CD4-positive, alpha-beta T cell treated with Interferon gamma for 1 hour (primary cell): ENCODE results near the gene BABAM2.

Experiments used
- DNase-seq: peaks from one replicate; pipeline ENCODE4 v3.0.0-alpha.2; 2020

The BABAM2 gene

GRCh38 chr2:28135324-28135723 is 244.8 kb downstream of the BABAM2 start:
- DNase-seq = no peak

GRCh38 chr2:28135799-28136198 is 245.3 kb downstream of the BABAM2 start:
- DNase-seq = no peak

- DNase-seq = no peak
Observed at GRCh38 chr2:28136556-28136955, 246.0 kb downstream of the BABAM2 start.

- no peak for DNase-seq
Observed at GRCh38 chr2:28137221-28137620, 246.7 kb downstream of the BABAM2 start.

GRCh38 chr2:28142386-28142785 is 251.9 kb downstream of the BABAM2 start:
- no peak for DNase-seq

GRCh38 chr2:28148000-28148399 is 257.5 kb downstream of the BABAM2 start:
- no peak for DNase-seq

GRCh38 chr2:28148566-28148965 is 258.0 kb downstream of the BABAM2 start:
- no peak for DNase-seq

- no peak for DNase-seq
Observed at GRCh38 chr2:28150236-28150915, 259.8 kb downstream of the BABAM2 start.

- no peak for DNase-seq
Observed at GRCh38 chr2:28150994-28151393, 260.5 kb downstream of the BABAM2 start.

GRCh38 chr2:28152585-28153280 is 262.2 kb downstream of the BABAM2 start:
- DNase-seq = no peak

- DNase-seq = no peak
Observed at GRCh38 chr2:28153851-28154250, 263.3 kb downstream of the BABAM2 start.

GRCh38 chr2:28155086-28155485 is 264.6 kb downstream of the BABAM2 start:
- no peak for DNase-seq

GRCh38 chr2:28155627-28156026 is 265.1 kb downstream of the BABAM2 start:
- DNase-seq = no peak

GRCh38 chr2:28158791-28159190 is 268.3 kb downstream of the BABAM2 start:
- no peak for DNase-seq

GRCh38 chr2:28160986-28161425 is 270.5 kb downstream of the BABAM2 start:
- no peak for DNase-seq

GRCh38 chr2:28161466-28161865 is 270.9 kb downstream of the BABAM2 start:
- no peak for DNase-seq

GRCh38 chr2:28162564-28162963 is 272.0 kb downstream of the BABAM2 start:
- no peak for DNase-seq

GRCh38 chr2:28163028-28163427 is 272.5 kb downstream of the BABAM2 start:
- DNase-seq = no peak

GRCh38 chr2:28163627-28164279 is 273.2 kb downstream of the BABAM2 start:
- no peak for DNase-seq

- DNase-seq = no peak
Observed at GRCh38 chr2:28164280-28164801, 273.8 kb downstream of the BABAM2 start.

- DNase-seq = no peak
Observed at GRCh38 chr2:28165087-28165635, 274.6 kb downstream of the BABAM2 start.

- DNase-seq = no peak
Observed at GRCh38 chr2:28166956-28167355, 276.4 kb downstream of the BABAM2 start.

GRCh38 chr2:28168376-28168775 is 277.8 kb downstream of the BABAM2 start:
- no peak for DNase-seq

- no peak for DNase-seq
Observed at GRCh38 chr2:28169492-28169891, 279.0 kb downstream of the BABAM2 start.
